Stimulated activated CD8-positive, alpha-beta memory T cell treated with anti-CD3 and anti-CD28 coated beads, Interleukin-4, amount 100 ng/mL, for 24 hours (primary cell): ENCODE data around the gene PUS3.

Experiments used
- DNase-seq: peaks from one replicate; pipeline ENCODE4 v3.0.0-alpha.2; 2020; ENCODE audit warnings: low read depth

The PUS3 gene

DNA sequence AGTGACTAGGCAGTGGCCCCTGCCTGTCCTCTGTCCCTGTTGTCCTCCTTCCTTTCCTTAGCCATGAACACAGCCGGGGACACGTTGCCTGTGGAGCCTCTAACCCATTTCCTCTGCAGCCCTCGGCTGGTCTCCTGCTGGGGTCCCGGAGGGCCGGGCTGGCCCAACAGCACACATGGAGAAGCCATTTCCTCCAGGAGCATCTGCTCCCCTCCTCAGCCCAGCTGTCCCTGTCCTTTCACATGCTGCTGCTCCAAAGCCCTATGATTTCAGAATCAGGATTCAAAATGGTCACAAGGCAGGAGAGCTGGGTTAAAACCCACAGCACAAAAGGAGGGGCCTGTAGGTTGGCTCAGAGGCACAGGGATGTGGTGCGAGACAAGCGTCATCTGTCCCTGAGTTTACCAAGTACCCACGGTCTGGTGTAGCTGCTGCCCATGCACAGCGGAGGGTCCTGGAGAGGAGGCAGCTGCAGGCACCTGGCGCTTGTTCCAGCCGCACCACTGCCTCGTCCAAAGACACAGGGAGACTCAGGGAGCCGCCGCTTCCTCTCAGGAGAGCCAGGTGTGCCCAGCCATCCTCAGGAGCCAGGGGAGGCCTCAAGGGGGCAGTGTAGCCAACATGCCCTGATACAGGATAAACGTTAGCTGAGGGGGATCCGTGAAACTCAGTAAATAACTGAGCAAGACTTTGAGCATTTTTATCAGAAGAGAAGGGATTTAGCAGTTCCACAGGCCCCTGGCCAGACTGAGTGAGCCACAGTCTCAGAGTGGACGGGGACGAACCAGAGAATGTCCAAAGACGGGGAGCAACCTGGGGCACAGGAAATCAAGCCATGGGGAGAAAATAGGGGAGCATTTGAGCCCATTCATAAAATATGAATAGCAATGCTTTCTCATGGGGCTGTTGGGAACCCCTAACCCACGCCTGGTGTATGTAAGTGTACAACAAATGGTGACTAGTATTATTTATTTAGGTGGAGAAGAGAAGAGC lies 38.9 kb upstream of the PUS3 start:
- DNase-seq = no peak

- DNase-seq = no peak
Measured at GRCh38 chr11:125941267-125941618, 38.2 kb upstream of the PUS3 start.

DNA sequence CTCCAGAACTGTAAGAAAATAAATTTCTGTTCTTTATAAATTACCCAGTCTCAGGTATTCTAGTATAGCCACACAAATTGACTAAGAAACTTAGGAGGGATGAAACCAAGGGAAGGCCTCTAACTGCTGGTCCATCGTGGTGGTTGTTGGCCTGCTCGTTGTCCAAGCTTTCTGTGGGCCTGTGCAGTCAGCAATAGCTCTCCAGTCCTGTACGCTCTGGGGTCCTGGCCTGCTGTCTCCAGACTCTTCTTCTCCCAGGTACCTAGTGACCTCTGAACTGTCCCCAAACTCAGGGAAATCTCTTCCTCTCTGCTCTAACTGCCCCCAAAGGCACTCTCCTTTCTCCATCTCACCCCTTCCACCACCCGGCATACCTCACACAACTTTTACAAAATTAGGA lies 37.1 kb upstream of the PUS3 start:
- DNase-seq = no peak

DNA sequence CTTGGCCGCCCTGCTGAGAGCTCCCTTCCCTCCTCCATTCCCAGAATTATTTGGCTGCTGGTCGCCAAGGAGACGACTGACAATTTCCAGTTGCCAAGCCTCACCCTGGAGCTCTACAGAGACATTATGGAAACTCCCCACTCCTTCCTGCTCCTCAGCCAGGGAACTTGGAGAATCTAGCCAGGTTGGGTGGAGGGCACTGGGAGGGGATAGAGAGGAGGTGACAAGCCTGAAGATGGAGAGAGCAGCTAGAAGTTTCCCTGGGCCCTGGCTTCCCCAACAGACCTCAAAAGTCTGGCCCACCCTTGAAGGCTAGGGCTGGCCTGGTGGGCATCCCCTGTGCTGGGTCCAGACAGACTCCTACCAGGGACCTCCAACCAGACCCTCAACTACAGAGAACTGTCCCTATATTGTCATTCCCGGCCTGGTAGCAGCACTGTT lies 36.1 kb upstream of the PUS3 start:
- no peak for DNase-seq

DNA sequence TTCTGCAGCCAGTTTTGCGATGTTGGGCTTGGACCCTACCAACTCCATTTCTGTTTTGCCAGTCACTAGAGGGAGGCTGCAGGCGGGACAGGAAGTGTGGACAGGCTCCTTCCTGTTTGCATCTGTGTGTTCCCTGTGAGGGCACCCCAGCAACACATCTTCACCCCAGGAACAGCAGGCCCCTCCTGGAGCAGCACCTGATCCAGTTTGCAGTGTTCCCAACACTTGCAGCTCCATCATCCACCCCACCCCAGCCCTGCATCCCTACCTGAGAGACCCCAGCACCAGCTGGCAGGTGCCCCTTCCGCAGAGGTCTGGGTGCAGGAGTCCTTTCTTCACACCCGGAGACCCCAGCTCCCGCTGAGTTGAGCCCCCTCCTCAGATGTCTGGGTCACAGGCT lies 35.4 kb upstream of the PUS3 start:
- no peak for DNase-seq

DNA sequence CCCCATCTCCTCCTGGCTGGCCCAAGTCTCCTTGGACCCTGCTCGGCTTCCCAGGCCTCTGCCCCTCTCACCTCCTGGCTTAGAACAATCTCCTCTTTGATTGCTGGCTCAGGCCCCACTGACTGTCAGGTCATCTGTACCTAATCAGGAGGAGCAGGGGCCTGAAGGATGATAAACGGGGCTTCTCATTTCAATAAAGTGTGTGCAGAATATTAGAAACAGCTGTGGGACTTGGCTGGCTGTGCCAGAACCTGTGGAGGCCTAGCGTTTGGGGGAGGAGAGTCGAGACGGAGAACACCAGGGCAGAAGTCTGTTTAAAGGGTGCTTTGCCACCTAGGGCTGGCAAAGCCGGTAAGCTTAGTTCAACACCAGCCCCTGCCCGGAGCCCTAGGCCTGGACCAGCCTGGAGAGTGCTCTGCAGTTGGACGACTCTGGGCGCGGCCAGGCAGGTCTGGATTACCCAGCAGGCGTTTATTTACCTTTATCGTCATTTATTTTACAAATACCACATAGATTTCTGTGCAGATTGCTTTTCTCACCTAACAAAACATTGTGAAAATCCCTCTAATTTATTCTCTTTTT lies 32.7 kb upstream of the PUS3 start:
- DNase-seq = no peak

GRCh38 chr11:125935056-125935455 lies 32.0 kb upstream of the PUS3 start:
- DNase-seq = no peak

DNA sequence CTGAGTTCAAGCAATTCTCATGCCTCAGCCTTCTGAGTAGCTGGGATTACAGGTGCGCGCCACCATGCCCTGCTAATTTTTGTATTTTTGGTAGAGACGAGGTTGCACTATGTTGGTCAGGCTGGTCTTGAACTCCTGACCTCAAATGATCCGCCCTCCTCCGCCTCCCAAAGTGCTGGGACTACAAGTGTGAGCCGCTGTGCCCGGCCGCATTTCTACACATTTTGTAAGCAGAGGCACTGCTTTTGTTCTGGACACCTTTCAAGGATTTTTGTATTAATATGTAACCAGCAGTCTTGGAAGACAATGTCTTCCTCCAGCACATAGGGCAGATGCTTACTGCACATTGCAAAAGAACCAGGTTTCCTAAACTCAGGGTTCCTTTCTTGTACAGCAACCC lies 31.5 kb upstream of the PUS3 start:
- DNase-seq = no peak

- DNase-seq = peak; percentile 29
Measured at GRCh38 chr11:125933030-125933813, 30.2 kb upstream of the PUS3 start.

DNA sequence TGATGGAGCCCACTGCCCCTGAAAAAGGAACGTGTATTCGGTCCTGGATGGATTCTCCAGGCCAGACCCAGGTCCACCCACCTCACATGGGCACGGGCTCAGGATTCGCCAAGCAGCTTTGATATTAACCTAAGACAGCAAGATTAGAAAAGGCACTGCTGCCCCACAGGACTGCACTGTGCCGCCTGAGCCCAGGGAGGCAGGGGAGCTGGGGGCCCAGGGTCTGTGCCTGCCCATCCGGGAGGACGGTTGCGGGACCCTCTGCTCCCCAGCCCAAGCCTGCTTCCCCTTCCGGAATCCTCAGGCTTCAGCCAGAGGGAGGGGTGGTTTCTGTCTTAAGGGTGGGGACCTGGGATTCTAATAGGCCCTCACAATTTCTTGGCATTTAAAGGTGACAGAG lies 29.3 kb upstream of the PUS3 start:
- DNase-seq = no peak

DNA sequence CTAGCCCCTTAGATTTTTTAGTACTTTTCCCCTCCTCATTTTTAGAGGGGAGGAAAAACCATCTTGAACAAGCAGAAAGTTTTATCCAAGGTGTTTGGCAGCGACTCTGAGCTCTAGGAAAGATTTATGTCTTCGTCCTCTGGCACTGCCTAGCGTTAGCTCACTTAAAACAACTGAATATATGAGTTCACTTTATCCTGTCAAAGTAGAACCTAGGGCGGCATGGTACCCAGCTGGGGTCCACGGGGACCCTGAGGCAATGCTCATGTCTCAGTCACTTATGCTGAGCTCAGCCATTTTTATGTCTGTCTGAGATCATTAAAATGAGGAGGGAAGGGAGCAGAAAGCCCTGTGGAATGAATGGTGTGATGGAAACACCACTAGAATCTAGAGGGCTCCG lies 28.7 kb upstream of the PUS3 start:
- no peak for DNase-seq

GRCh38 chr11:125931116-125931515 lies 28.1 kb upstream of the PUS3 start:
- DNase-seq = no peak

GRCh38 chr11:125930076-125930450 lies 27.1 kb upstream of the PUS3 start:
- DNase-seq = no peak

DNA sequence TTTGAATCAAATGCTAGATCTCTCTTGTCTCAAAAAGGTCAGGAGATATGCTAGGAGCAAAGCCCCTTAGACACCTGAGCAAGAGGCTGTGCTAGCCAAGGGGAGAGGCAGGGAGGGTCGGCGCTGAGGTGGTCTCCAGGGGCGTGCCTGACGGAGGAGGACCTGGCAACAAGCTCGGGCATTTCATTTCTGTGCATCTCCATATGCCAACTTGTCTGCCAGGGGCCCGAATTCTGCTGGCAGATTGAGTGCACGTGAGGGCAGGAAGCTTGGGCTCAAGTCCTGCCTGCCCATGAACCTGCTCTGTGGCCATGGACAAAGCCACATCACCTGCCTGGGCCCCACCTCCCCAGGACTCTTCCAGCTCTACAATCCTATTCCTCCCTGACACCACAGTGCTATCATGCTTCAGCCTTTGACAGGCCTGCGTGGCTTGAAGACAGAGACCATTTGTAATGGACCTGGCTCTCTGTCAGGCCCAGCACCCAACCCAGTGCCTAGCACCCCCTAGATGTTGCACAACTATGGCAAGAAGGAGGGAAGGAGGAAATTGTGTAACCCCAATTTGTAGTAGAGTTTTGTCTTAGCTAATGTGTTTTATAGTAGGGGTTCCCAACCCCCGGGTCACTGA lies 26.6 kb upstream of the PUS3 start:
- no peak for DNase-seq

DNA sequence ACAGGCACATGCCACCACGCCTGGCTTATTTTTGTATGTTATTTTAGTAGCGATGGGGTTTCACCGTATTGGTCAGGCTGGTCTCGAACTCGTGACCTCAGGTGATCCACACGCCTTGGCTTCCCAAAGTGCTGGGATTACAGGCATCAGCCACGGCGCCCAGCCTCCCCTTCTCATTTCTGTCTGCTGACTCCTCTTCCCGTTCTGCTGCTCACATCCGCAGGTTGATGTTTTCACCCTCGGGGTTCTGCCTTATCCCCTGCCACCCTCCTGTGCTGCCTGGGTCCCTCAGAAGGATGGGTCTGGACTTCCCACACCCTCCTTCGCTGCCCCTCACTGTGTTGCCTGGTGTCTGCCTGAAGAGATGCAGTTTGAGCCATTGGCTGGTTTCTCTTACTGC lies 23.7 kb upstream of the PUS3 start:
- no peak for DNase-seq

DNA sequence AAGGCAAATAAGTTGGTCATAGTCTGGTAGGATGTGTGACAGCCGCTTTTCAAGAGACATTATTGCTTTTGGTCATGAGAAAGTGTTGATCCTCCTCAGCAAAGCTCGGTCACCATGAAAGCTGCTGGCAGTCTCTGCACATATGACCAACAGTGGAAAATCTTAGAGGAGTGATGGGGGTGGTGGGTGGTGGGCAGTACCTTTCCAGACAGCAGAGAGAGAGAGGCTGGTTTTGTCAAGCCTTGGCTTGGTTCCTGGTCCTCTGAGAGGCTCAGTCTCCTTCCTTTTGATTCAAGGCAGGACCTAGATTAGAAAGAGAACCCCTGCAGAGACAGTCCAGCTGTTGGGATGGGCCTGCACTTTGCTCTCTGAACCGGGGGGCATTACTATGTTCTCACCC lies 22.8 kb upstream of the PUS3 start:
- no peak for DNase-seq

GRCh38 chr11:125925247-125925740 lies 22.3 kb upstream of the PUS3 start:
- DNase-seq = no peak

DNA sequence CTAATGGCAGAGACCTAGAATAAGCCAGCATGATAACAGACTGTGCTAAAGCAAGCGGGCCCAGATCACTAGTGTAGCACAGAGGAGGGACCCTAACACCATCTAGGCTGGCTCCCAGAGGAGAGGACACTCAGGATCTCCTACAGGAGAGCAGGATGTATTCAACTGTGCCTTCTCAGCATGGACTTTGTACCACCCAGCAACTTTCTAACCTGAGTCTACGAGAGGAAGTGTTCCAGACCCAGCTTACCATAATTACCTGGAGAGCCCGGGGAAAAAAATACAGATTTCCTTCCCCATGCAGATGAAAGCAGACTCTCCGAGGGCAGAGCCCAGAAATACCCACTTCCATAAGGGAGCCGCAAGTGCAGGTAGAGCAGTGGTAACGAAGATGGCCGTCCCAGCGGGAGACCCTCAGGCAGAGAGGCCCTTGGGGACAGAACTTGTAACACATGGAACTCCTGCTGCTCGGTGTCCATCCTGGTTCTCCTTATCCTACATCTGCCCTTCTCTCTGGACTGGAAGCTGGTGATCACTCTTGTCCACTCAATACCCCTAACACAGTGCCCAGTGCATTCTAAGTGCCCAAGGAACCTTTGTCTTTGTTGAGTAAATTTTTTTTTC lies 21.5 kb upstream of the PUS3 start:
- no peak for DNase-seq

DNA sequence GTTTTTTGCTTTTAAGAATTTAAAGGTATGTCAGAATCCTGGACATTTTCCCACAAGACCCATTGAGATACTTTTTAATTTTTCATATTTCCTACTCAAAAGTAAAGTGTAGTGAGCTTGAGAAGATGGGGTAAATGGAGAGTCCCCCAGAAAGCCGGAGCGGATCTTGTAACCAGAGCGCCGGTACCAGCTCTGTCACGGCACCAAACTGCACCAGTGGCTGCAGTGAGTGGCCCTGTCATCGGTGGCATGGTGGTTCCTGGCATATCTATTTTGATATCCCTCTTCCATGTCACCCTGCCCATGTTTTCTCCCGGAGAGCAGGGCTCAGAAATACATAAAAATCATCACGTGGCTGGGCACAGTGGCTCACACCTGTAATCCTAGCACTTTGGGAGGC lies 20.6 kb upstream of the PUS3 start:
- DNase-seq = no peak

- peak; percentile 22 for DNase-seq
Measured at GRCh38 chr11:125923012-125923579, 20.1 kb upstream of the PUS3 start.

GRCh38 chr11:125922156-125922555 lies 19.1 kb upstream of the PUS3 start:
- no peak for DNase-seq
